GM12878 (cell line): ENCODE measurements around the gene THYN1. TPM values are rescaled to one million over a fixed set of nuclear protein-coding genes. Genes with fewer than 3 reads are reported as not detected.

ENCODE experiments used
- ATF3 ChIP-seq: IDR thresholded peaks from 2 replicates; pipeline ENCODE4 v1.6.1; 2011; ENCODE audit warnings: low read depth, mild to moderate bottlenecking, low read length, moderate library complexity, borderline replicate concordance; ENCODE audit errors: extremely low read depth
- BCL11A ChIP-seq: IDR thresholded peaks from 2 replicates; pipeline ENCODE4 v1.6.1; 2011; ENCODE audit warnings: low read depth, low read length
- BMI1 ChIP-seq: fragments of 450-650 bp; IDR thresholded peaks from 2 replicates; pipeline ENCODE4 v1.6.1; 2016; ENCODE audit warnings: mild to moderate bottlenecking, moderate library complexity, borderline replicate concordance
- BRCA1 ChIP-seq: IDR thresholded peaks from 2 replicates; pipeline ENCODE4 v1.6.1; 2011; ENCODE audit warnings: low read depth, low read length, improper control_type of control experiment
- CTCF ChIP-seq, 3 experiments: IDR thresholded peaks in 2 of 3; conservative IDR thresholded peaks in 1 of 3; 2 replicates each; pipeline ENCODE4 v1.5.1; 2011; ENCODE audit warnings: low read depth in 3 of 3, low read length in 3 of 3, mild to moderate bottlenecking in 3 of 3, control low read depth in 2 of 3, moderate library complexity in 2 of 3, inconsistent platforms in 1 of 3, mixed read lengths in 1 of 3; ENCODE audit not compliant: control insufficient read depth in 2 of 3, insufficient read depth in 1 of 3; ENCODE audit errors: extremely low read depth in 1 of 3
- E2F4 ChIP-seq: IDR thresholded peaks from 2 replicates; pipeline ENCODE4 v1.6.1; 2012; ENCODE audit warnings: low read depth, low read length, improper control_type of control experiment
- ETV6 ChIP-seq, 2 experiments: fragments of 450-650 bp in 1 of 2; IDR thresholded peaks in 1 of 2; conservative IDR thresholded peaks in 1 of 2; 2 replicates each; pipeline ENCODE4 v1.6.1; 2014; ENCODE audit warnings: antibody characterized with exemption in 1 of 2, borderline replicate concordance in 1 of 2, low read depth in 1 of 2, mild to moderate bottlenecking in 1 of 2, moderate library complexity in 1 of 2
- HDAC6 ChIP-seq: fragments of 200-600 bp; sonication (generic); IDR thresholded peaks from one replicate; pipeline ENCODE4 v1.8.0; 2017; ENCODE audit warnings: antibody characterized with exemption; ENCODE audit not compliant: unreplicated experiment
- MAX ChIP-seq: IDR thresholded peaks from 2 replicates; pipeline ENCODE4 v1.6.1; 2012; ENCODE audit warnings: low read depth, low read length, improper control_type of control experiment
- NR2C1 ChIP-seq: fragments of 450-650 bp; IDR thresholded peaks from 2 replicates; pipeline ENCODE4 v1.6.1; 2017; ENCODE audit warnings: antibody characterized with exemption, mild to moderate bottlenecking, moderate library complexity
- PAX8 ChIP-seq: fragments of 450-650 bp; IDR thresholded peaks from 2 replicates; pipeline ENCODE4 v1.6.1; 2017; ENCODE audit warnings: mild to moderate bottlenecking, moderate library complexity
- POLR2A ChIP-seq: IDR thresholded peaks from 2 replicates; pipeline ENCODE4 v1.6.1; 2011; ENCODE audit warnings: low read depth, mild to moderate bottlenecking, low read length
- POU2F2 ChIP-seq: IDR thresholded peaks from 3 replicates; pipeline ENCODE4 v1.6.1; 2011; ENCODE audit warnings: low read depth, mild to moderate bottlenecking, low read length, borderline replicate concordance
- RCOR1 ChIP-seq: conservative IDR thresholded peaks from 2 replicates; pipeline ENCODE4 v1.6.1; 2012; ENCODE audit warnings: low read depth, low read length, improper control_type of control experiment
- RELA ChIP-seq: fragments of 450-650 bp; IDR thresholded peaks from 2 replicates; pipeline ENCODE4 v1.8.0; 2014; ENCODE audit warnings: borderline replicate concordance; ENCODE audit not compliant: partially characterized antibody
- SREBF2 ChIP-seq: IDR thresholded peaks from 2 replicates; pipeline ENCODE4 v1.6.1; 2012; ENCODE audit warnings: mild to moderate bottlenecking, low read length
- STAT3 ChIP-seq: IDR thresholded peaks from 2 replicates; pipeline ENCODE4 v1.6.1; 2011; ENCODE audit warnings: low read depth, low read length, improper control_type of control experiment
- SUPT20H ChIP-seq: IDR thresholded peaks from 2 replicates; pipeline ENCODE4 v1.6.1; 2011; ENCODE audit warnings: low read depth, mild to moderate bottlenecking, low read length, moderate library complexity, borderline replicate concordance; ENCODE audit not compliant: control insufficient read depth
- TAF1 ChIP-seq: IDR thresholded peaks from 2 replicates; pipeline ENCODE4 v1.6.1; 2011; ENCODE audit warnings: mild to moderate bottlenecking, low read depth, low read length, borderline replicate concordance
- TARDBP ChIP-seq: IDR thresholded peaks from 2 replicates; pipeline ENCODE4 v1.6.1; 2016; ENCODE audit warnings: borderline replicate concordance
- TCF7 ChIP-seq: IDR thresholded peaks from 2 replicates; pipeline ENCODE4 v1.6.1; 2014; ENCODE audit warnings: antibody characterized with exemption, borderline replicate concordance
- YY1 ChIP-seq: IDR thresholded peaks from 2 replicates; pipeline ENCODE4 v1.6.1; 2011; ENCODE audit warnings: low read depth, mild to moderate bottlenecking, low read length
- ZBED1 ChIP-seq: IDR thresholded peaks from 2 replicates; pipeline ENCODE4 v1.6.1; 2016; ENCODE audit warnings: borderline replicate concordance
- ZNF622 ChIP-seq: fragments of 450-650 bp; IDR thresholded peaks from 2 replicates; pipeline ENCODE4 v1.6.1; 2017; ENCODE audit warnings: mild to moderate bottlenecking, inconsistent platforms
- ZSCAN29 ChIP-seq: fragments of 450-650 bp; IDR thresholded peaks from 2 replicates; pipeline ENCODE4 v1.6.1; 2017; ENCODE audit warnings: mild to moderate bottlenecking, moderate library complexity
- polyA plus RNA-seq, 11 experiments: library from polyadenylated mRNA; depleted of rRNA in 4 of 11; unstranded in 6 of 11; stranded (reverse) in 5 of 11; fragments of >200 nt; fragmentation: Nextera tagmentation in 4 of 11; fragmentation: Illumina TruSeq in 1 of 11; extraction: Ambion mirVana in 4 of 11; extraction: Trizol in 1 of 11; gene quantifications; 1 replicate in 1 of 11; 2 replicates in 10 of 11; pipeline versions ENCODE4 v1.2.1 to v1.2.3, GENCODE V29; 2011 to 2016; ENCODE audit warnings: inconsistent platforms in 2 of 11, missing spikeins in 2 of 11, low read depth in 1 of 11
- total RNA-seq, 4 experiments: library from RNA; depleted of rRNA in 3 of 4; stranded (reverse); fragments of >200 nt in 3 of 4; fragmentation: Illumina TruSeq in 1 of 4; extraction: Trizol in 1 of 4; gene quantifications; 2 replicates each; pipeline versions ENCODE4 v1.2.1 to v1.2.3, GENCODE V29; 2013 to 2021

Gene THYN1
- total and polyA plus RNA-seq, 10 of the 15 experiments (the other 5 are each of a cell fraction or from before 2014, with no cell fraction given) = 45.7 to 221 (median 96.3) TPM

- TF ChIP-seq ZNF622 (no peak), NR2C1 (peak; percentile 90), ZBED1 (no peak), SUPT20H (no peak), E2F4 (peak; percentile 97), TARDBP (no peak; the same call in 1 of the 2 replicates), RELA (no peak), CTCF (IDR thresholded peaks at IDR 0.05 in 2 of 3, conservative IDR thresholded peaks at IDR 0.05 in 1 of 3; ENCODE audit: control insufficient read depth in 2 of 3, extremely low read depth in 1 of 3, insufficient read depth in 1 of 3, low read depth in 3 of 3, low read length in 3 of 3) (no peak), ETV6 (conservative IDR thresholded peaks at IDR 0.05 in 1 of 2, IDR thresholded peaks at IDR 0.05 in 1 of 2; ENCODE audit: borderline replicate concordance in 1 of 2, low read depth in 1 of 2) (no peak), HDAC6 (no peak), BMI1 (no peak), BRCA1 (no peak), ZSCAN29 (0 out of 2 replicates have a peak, but pooled peaks have one; percentile 22), PAX8 (no peak), MAX (peak; percentile 46; the same call in 1 of the 2 replicates), POLR2A (peak; percentile 86), SREBF2 (no peak), TAF1 (peak; percentile 60; the same call in 1 of the 2 replicates), RCOR1 (no peak), STAT3 (no peak), BCL11A (no peak), ATF3 (no peak), TCF7 (no peak), YY1 (peak; percentile 78), POU2F2 (no peak)
Observed at GRCh38 chr11:134223836-134224709, 29.1 kb downstream of the THYN1 start, which contains the start of the genes NCAPD3 and VPS26B (continued).
